ENCODE results near the gene QRFPR. TPM values are rescaled to one million over a fixed set of nuclear protein-coding genes. Genes with fewer than 3 reads are reported as not detected.

Gene QRFPR
- total and polyA plus RNA-seq, 2 of the 8 experiments (the other 6 are each of a cell fraction or from before 2014, with no cell fraction given), result 1.0 to 2.9 TPM

GRCh38 chr4:121397941-121398601, 17.3 kb upstream of the QRFPR start:
- H2AK5ac ChIP-seq (ENCODE audit: low read depth, low read length), result no peak overlapping the region
- H4K91ac ChIP-seq (replicated peaks; ENCODE audit: insufficient read length, low read length), result no peak overlapping the region
- no peak overlapping the region for H3K27ac ChIP-seq (ENCODE audit: low read depth, low read length)
- FAIRE-seq (no peak), DNase-seq (ENCODE audit: low read depth in 1 of 2, low spot score in 2 of 2) (no peak)
- H2BK120ac ChIP-seq (replicated peaks; ENCODE audit: low read depth, low read length), result no peak overlapping the region
- H2AFZ ChIP-seq (ENCODE audit: low read length), result no peak overlapping the region
- no peak overlapping the region for H2BK15ac ChIP-seq (ENCODE audit: low read length)
- no peaks in the 10 kb centered on the region for H3K79me1 ChIP-seq (ENCODE audit: low read depth, low read length)
- no peaks in the 10 kb centered on the region for H4K20me1 ChIP-seq (replicated peaks in 1 of 2; ENCODE audit: control insufficient read depth in 1 of 2, insufficient read depth in 2 of 2, low read length in 2 of 2)
- no peak overlapping the region for H2BK5ac ChIP-seq (ENCODE audit: low read depth, low read length)
- no peaks in the 10 kb centered on the region for H3K23me2 ChIP-seq (ENCODE audit: low read depth, low read length)
- no peaks in the 10 kb centered on the region for H3K9me3 ChIP-seq (ENCODE audit: insufficient read depth in 2 of 2, low read depth in 1 of 2, low read length in 1 of 2)
- no peak overlapping the region for H4K8ac ChIP-seq (ENCODE audit: extremely low read depth, insufficient read depth, low read length)
- H3K4me1 ChIP-seq (replicated peaks in 1 of 4; ENCODE audit: control insufficient read depth in 3 of 4, insufficient read depth in 4 of 4, low read length in 3 of 4), result no peaks in the 10 kb centered on the region
- H3K79me2 ChIP-seq (ENCODE audit: control insufficient read depth in 1 of 2, insufficient read depth in 2 of 2, low read length in 2 of 2), result no peaks in the 10 kb centered on the region
- H3K4ac ChIP-seq (replicated peaks; ENCODE audit: insufficient read length, low read depth, low read length), result no peak overlapping the region
- H3K56ac ChIP-seq (replicated peaks; ENCODE audit: insufficient read length, low read depth, low read length), result no peak overlapping the region
- H2BK20ac ChIP-seq (ENCODE audit: low read length), result no peak overlapping the region
- no peaks in the 10 kb centered on the region for H3K27me3 ChIP-seq (replicated peaks in 1 of 4; ENCODE audit: control insufficient read depth in 3 of 4, extremely low read depth in 1 of 4, insufficient read depth in 3 of 4, low read length in 3 of 4)
- H3K4me3 ChIP-seq (ENCODE audit: extremely low read depth in 1 of 4, insufficient read depth in 2 of 4, low read depth in 3 of 4, low read length in 4 of 4), result no peak overlapping the region
- H3K23ac ChIP-seq (ENCODE audit: insufficient read length), result no peak overlapping the region
- H3K36me3 ChIP-seq (ENCODE audit: control insufficient read depth in 2 of 4, insufficient read depth in 4 of 4, low read length in 3 of 4), result no peaks in the 10 kb centered on the region
- H3K9ac ChIP-seq (replicated peaks in 1 of 4; ENCODE audit: extremely low read depth in 1 of 4, low read depth in 3 of 4, low read length in 3 of 4), result no peak overlapping the region
- CTCF ChIA-PET (ENCODE audit: partially characterized antibody), result interaction anchor here (0.7 to 2.0 kb wide), 6 partner anchors 23 to 116 kb away, joined by 3 to 11 read pairs (median 6); no protein-coding TSS in a partner anchor
- no peak overlapping the region for H3K18ac ChIP-seq (ENCODE audit: extremely low read depth, low read length)
- no peak overlapping the region for H3K4me2 ChIP-seq (ENCODE audit: insufficient read depth in 1 of 2, low read depth in 2 of 2, low read length in 2 of 2)
- POLR2A ChIA-PET (ENCODE audit: partially characterized antibody), result no interaction called here
- no peak overlapping the region for H2BK12ac ChIP-seq (ENCODE audit: low read depth, low read length)
- H4K5ac ChIP-seq (ENCODE audit: insufficient read length, low read depth, low read length), result no peak overlapping the region
- 93% methylated on average over 1 of the region's 1 CpG; no CpG with 5 or more reads in 1 of the 2 experiments for WGBS, 2 experiments (ENCODE audit: extremely low coverage in 1 of 2, insufficient coverage in 1 of 2, insufficient read length in 1 of 2, insufficient replicate concordance in 2 of 2, low coverage in 1 of 2, low lambda C conversion rate in 2 of 2, missing lambda C conversion rate in 1 of 2)
- H3K14ac ChIP-seq (ENCODE audit: insufficient read length), result no peak overlapping the region
- TF ChIP-seq POU5F1 (IDR thresholded peaks at IDR 0.05; ENCODE audit: low read depth, low read length) (no peak), KDM5A (IDR thresholded peaks at IDR 0.05; ENCODE audit: low read length) (no peak), SP2 (IDR thresholded peaks at IDR 0.05; ENCODE audit: low read length) (no peak), SUZ12 (IDR thresholded peaks at IDR 0.05; ENCODE audit: low read length) (no peak), ATF2 (IDR thresholded peaks at IDR 0.05; ENCODE audit: low read length) (no peak), PHF8 (conservative IDR thresholded peaks at IDR 0.05; ENCODE audit: low read depth, low read length) (no peak), TCF12 (IDR thresholded peaks at IDR 0.05; ENCODE audit: low read depth, low read length) (no peak), TAF1 (IDR thresholded peaks at IDR 0.05; ENCODE audit: low read depth, low read length) (no peak), TEAD4 (IDR thresholded peaks at IDR 0.05; ENCODE audit: low read depth, low read length) (no peak), RBBP5 (IDR thresholded peaks at IDR 0.05; ENCODE audit: borderline replicate concordance, low read depth, low read length) (no peak), HDAC6 (IDR thresholded peaks at IDR 0.05; ENCODE audit: low read depth, low read length) (no peak), BCL11A (IDR thresholded peaks at IDR 0.05; ENCODE audit: low read depth in 2 of 2, low read length in 2 of 2) (no peak), RXRA (IDR thresholded peaks at IDR 0.05; ENCODE audit: insufficient read depth, low read depth, low read length) (no peak)
